Endothelial cell of umbilical vein (primary cell): ENCODE measurements around the gene PCDHGA6. TPM values are rescaled to one million over a fixed set of nuclear protein-coding genes. Genes with fewer than 3 reads are reported as not detected.
"Not testable (repeated sequence)": the region's sequence is repeated elsewhere in the genome, so short reads cannot be mapped to it uniquely, and the experiment has no call there.

Experiments used
- BruUV-seq: library from RNA; stranded (reverse); fragments of 400-500 nt; replicated peaks from 2 replicates; lab custom pipeline; 2021; lab: Mats Ljungman, UMichigan
- CTCF ChIA-PET: fragments of 300-600, 350-600 bp; sonication (Branson Sonifier 250); formaldehyde crosslinking; loops from one replicate; lab custom pipeline; 2021; ENCODE audit warnings: antibody characterized with exemption, inconsistent platforms; lab: Charles Lee
- POLR2A ChIA-PET: fragments of 300-600, 350-600 bp; sonication (Branson Sonifier 250); formaldehyde crosslinking; loops from one replicate; lab custom pipeline; 2021; ENCODE audit warnings: antibody characterized with exemption, inconsistent platforms; lab: Charles Lee
- DNase-seq: peaks from one replicate; pipeline ENCODE4 v3.0.0-alpha.2; 2011; ENCODE audit warnings: low read depth, low spot score
- FAIRE-seq: peaks from 2 replicates; lab custom pipeline; 2011; peaks lifted over from hg19 to GRCh38; lab: Jason Lieb, UNC
- H2AFZ ChIP-seq: 2 replicates; pipeline ENCODE4 v1.6.0; 2012; ENCODE audit warnings: low read depth, low read length, control low read depth, inconsistent platforms
- H3K27ac ChIP-seq: 2 replicates; pipeline ENCODE4 v1.5.1; 2011; ENCODE audit warnings: low read depth, mild to moderate bottlenecking, control low read depth, low read length, moderate library complexity; ENCODE audit not compliant: insufficient read depth
- H3K27me3 ChIP-seq, 2 experiments: 2 replicates each; pipeline versions ENCODE4 v1.6.0 to v1.6.1; 2011; ENCODE audit warnings: low read length in 2 of 2, mixed read lengths in 1 of 2; ENCODE audit not compliant: control insufficient read depth in 2 of 2, insufficient read depth in 2 of 2
- H3K36me3 ChIP-seq, 2 experiments: 2 replicates in 1 of 2; 3 replicates in 1 of 2; pipeline ENCODE4 v1.5.1; 2011; ENCODE audit warnings: low read length in 2 of 2, mild to moderate bottlenecking in 1 of 2, moderate library complexity in 1 of 2; ENCODE audit not compliant: control insufficient read depth in 2 of 2, insufficient read depth in 2 of 2; ENCODE audit errors: extremely low read depth in 1 of 2
- H3K4me1 ChIP-seq: 3 replicates; pipeline ENCODE4 v1.5.1; 2011; ENCODE audit warnings: mild to moderate bottlenecking, low read length; ENCODE audit not compliant: control insufficient read depth, insufficient read depth; ENCODE audit errors: extremely low read depth
- H3K4me2 ChIP-seq: 2 replicates; pipeline ENCODE4 v1.6.1; 2011; ENCODE audit warnings: low read length, control low read depth, mixed read lengths; ENCODE audit not compliant: insufficient read depth
- H3K4me3 ChIP-seq, 3 experiments: fragments of 200-600 bp in 1 of 3; sonication (generic), shearing (Covaris generic) in 1 of 3; replicated peaks in 1 of 3; 2 replicates each; pipeline ENCODE4 v1.5.1; 2011 to 2016; ENCODE audit warnings: control low read depth in 3 of 3, low read length in 3 of 3, mild to moderate bottlenecking in 2 of 3, inconsistent platforms in 1 of 3, low read depth in 1 of 3, moderate library complexity in 1 of 3; ENCODE audit not compliant: insufficient read depth in 1 of 3
- H3K79me2 ChIP-seq: 2 replicates; pipeline ENCODE4 v1.6.0; 2012; ENCODE audit warnings: low read length, inconsistent platforms; ENCODE audit not compliant: control insufficient read depth, insufficient read depth
- H3K9ac ChIP-seq: replicated peaks from 2 replicates; pipeline ENCODE3; 2011; ENCODE audit warnings: low read length, control low read depth; ENCODE audit not compliant: insufficient read depth; ENCODE audit errors: extremely low read depth
- H3K9me1 ChIP-seq: replicated peaks from 3 replicates; pipeline ENCODE4 v1.6.0; 2011; ENCODE audit warnings: mild to moderate bottlenecking, low read length; ENCODE audit not compliant: control insufficient read depth, insufficient read depth; ENCODE audit errors: extremely low read depth
- H3K9me3 ChIP-seq: replicated peaks from 2 replicates; pipeline ENCODE4 v1.5.1; 2012; ENCODE audit warnings: low read length, inconsistent platforms; ENCODE audit not compliant: control insufficient read depth, insufficient read depth
- H4K20me1 ChIP-seq: replicated peaks from 2 replicates; pipeline ENCODE3; 2011; ENCODE audit warnings: mild to moderate bottlenecking, low read length; ENCODE audit not compliant: control insufficient read depth, insufficient read depth; ENCODE audit errors: extremely low read depth
- CTCF ChIP-seq, 2 donors: IDR thresholded peaks; 1 replicate in 1 of 2; 2 replicates in 1 of 2; pipeline ENCODE4 v1.5.1; 2011; ENCODE audit warnings: low read length in 2 of 2, mild to moderate bottlenecking in 2 of 2, moderate library complexity in 2 of 2, control low read depth in 1 of 2, inconsistent platforms in 1 of 2, low read depth in 1 of 2; ENCODE audit not compliant: insufficient read depth in 1 of 2; ENCODE audit errors: extremely low read depth in 1 of 2
- EZH2 ChIP-seq: IDR thresholded peaks from 2 replicates; pipeline ENCODE4 v1.6.1; 2012; ENCODE audit warnings: borderline replicate concordance, low read depth, mild to moderate bottlenecking, moderate library complexity, low read length, inconsistent platforms; ENCODE audit not compliant: severe bottlenecking
- GATA2 ChIP-seq: IDR thresholded peaks from 2 replicates; pipeline ENCODE4 v1.7.0; 2011; ENCODE audit warnings: low read depth, mild to moderate bottlenecking, moderate library complexity, mixed read lengths, low read length; ENCODE audit not compliant: insufficient read length, insufficient read depth
- MAX ChIP-seq: IDR thresholded peaks from 2 replicates; pipeline ENCODE4 v1.6.1; 2011; ENCODE audit not compliant: insufficient read depth, insufficient read length
- MYC ChIP-seq: IDR thresholded peaks from one replicate; pipeline ENCODE4 v1.6.1; 2011; ENCODE audit warnings: mild to moderate bottlenecking, low read depth, low read length
- POLR2A ChIP-seq: IDR thresholded peaks from 2 replicates; pipeline ENCODE4 v1.6.1; 2012; ENCODE audit warnings: low read depth, mild to moderate bottlenecking, control low read depth, low read length
- POLR2AphosphoS5 ChIP-seq: IDR thresholded peaks from 2 replicates; pipeline ENCODE4 v1.6.1; 2012; ENCODE audit warnings: low read depth, mild to moderate bottlenecking, control low read depth, low read length, moderate library complexity; ENCODE audit not compliant: insufficient read depth
- dilution Hi-C: fragments of 300-500 bp; cut with MboI; formaldehyde crosslinking; loops from one replicate; pipeline ENCODE4 v1.15.0; 2019; ENCODE audit warnings: low sequenced_read_pairs; ENCODE audit not compliant: extremely low pct_ligation_motif_present
- intact Hi-C: fragments of 100-400 bp; cut with micrococcal nuclease; formaldehyde crosslinking; loops from one replicate; pipeline ENCODE4 v1.10.0; 2022
- polyA plus RNA-seq, 4 experiments: library from polyadenylated mRNA; depleted of rRNA in 3 of 4; stranded (reverse) in 3 of 4; unstranded in 1 of 4; fragments of >200 nt; gene quantifications; 2 replicates each; pipeline versions ENCODE4 v1.2.1 to v1.2.3, GENCODE V29; 2011 to 2012; ENCODE audit warnings: missing spikeins in 1 of 4
- total RNA-seq: library from RNA; stranded (reverse); gene quantifications from 2 replicates; pipeline ENCODE4 v1.2.3, GENCODE V29; 2021

Gene PCDHGA6
- total and polyA plus RNA-seq, 2 donors (not counting 3 experiments of a cell fraction or from before 2014, with no cell fraction given): 2.6 to 2.7 TPM

- Histone ChIP-seq H3K27ac (no peak within 1 kb of the TSS), H3K9me1 (no peaks in the 10 kb centered on the region), H3K9me3 (no peaks in the 10 kb centered on the region), H3K36me3 (no peaks in the 10 kb centered on the region), H3K4me2 (peak within 1 kb of the TSS; percentile 53), H4K20me1 (no peaks in the 10 kb centered on the region), H3K79me2 (no peaks in the 10 kb centered on the region), H3K4me1 (no peaks in the 10 kb centered on the region), H3K4me3 (peak within 1 kb of the TSS in 2 of 3 experiments; percentile 16 to 53), H3K9ac (no peak within 1 kb of the TSS), H2AFZ (peak within 1 kb of the TSS; percentile 69), H3K27me3 (peaks cover 15 to 66% of the 10 kb centered on the region in 2 experiments)
- intact Hi-C loops: loop anchor here (5.0 kb wide), 1 partner anchor 184 kb away; no protein-coding TSS in a partner anchor
- BruUV-seq: TSS peak; percentile 19
- POLR2A ChIA-PET: no interaction called here
- DNase-seq: peak; percentile 59
- CTCF ChIA-PET: interaction anchor here (0.6 to 3.0 kb wide), 28 partner anchors 8 to 228 kb away, joined by 3 to 51 read pairs (median 7); partner anchors contain the start of genes PCDHB14, PCDHGA1, PCDHGA10 and PCDHGA11
- peak; percentile 86 for FAIRE-seq
- dilution Hi-C loops: no loop called here
- TF ChIP-seq MAX (no peak), POLR2AphosphoS5 (no peak), POLR2A (no peak), MYC (no peak), EZH2 (no peak), CTCF (IDR thresholded peaks at IDR 0.05; ENCODE audit: extremely low read depth in 1 of 2, insufficient read depth in 1 of 2, low read depth in 1 of 2, low read length in 2 of 2) (peak; percentile 43 to 54), GATA2 (no peak)
These were observed 35.0 kb upstream of the PCDHGA6 start, which contains the start of gene PCDHGA2 for GRCh38 chr5:141338538-141339306. Gene PCDHGA2 (plus strand): TSS chr5:141338760.

- H4K20me1 ChIP-seq, intact Hi-C loops, H3K4me1 ChIP-seq, BruUV-seq, dilution Hi-C loops, H3K27ac ChIP-seq, H3K4me3 ChIP-seq, H3K9me3 ChIP-seq, POLR2A ChIA-PET, DNase-seq, H3K9ac ChIP-seq, H3K79me2 ChIP-seq, H3K9me1 ChIP-seq, H2AFZ ChIP-seq, H3K36me3 ChIP-seq, FAIRE-seq, H3K4me2 ChIP-seq: not testable (repeated sequence)
- CTCF ChIA-PET: interaction anchor here (3.8 kb wide), 1 partner anchor 223 kb away, joined by 38 read pairs; no protein-coding TSS in a partner anchor
- H3K27me3 ChIP-seq: peaks cover 14 to 51% of the 10 kb centered on the region in 2 experiments
These were observed 32.8 kb upstream of the PCDHGA6 start for GRCh38 chr5:141340781-141341354.
